Activated T-cell treated with anti-CD3 and anti-CD28 coated beads, Interleukin-2, amount 50 U/mL, for 48 hours (primary cell): ENCODE data around the gene DBF4.
"Not testable (repeated sequence)": the region's sequence is repeated elsewhere in the genome, so short reads cannot be mapped to it uniquely, and the experiment has no call there.

Experiments
- DNase-seq, 2 experiments: peaks; one replicate each; pipeline ENCODE4 v3.0.0-alpha.2; 2020

Gene DBF4, protein sequence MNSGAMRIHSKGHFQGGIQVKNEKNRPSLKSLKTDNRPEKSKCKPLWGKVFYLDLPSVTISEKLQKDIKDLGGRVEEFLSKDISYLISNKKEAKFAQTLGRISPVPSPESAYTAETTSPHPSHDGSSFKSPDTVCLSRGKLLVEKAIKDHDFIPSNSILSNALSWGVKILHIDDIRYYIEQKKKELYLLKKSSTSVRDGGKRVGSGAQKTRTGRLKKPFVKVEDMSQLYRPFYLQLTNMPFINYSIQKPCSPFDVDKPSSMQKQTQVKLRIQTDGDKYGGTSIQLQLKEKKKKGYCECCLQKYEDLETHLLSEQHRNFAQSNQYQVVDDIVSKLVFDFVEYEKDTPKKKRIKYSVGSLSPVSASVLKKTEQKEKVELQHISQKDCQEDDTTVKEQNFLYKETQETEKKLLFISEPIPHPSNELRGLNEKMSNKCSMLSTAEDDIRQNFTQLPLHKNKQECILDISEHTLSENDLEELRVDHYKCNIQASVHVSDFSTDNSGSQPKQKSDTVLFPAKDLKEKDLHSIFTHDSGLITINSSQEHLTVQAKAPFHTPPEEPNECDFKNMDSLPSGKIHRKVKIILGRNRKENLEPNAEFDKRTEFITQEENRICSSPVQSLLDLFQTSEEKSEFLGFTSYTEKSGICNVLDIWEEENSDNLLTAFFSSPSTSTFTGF

DNA sequence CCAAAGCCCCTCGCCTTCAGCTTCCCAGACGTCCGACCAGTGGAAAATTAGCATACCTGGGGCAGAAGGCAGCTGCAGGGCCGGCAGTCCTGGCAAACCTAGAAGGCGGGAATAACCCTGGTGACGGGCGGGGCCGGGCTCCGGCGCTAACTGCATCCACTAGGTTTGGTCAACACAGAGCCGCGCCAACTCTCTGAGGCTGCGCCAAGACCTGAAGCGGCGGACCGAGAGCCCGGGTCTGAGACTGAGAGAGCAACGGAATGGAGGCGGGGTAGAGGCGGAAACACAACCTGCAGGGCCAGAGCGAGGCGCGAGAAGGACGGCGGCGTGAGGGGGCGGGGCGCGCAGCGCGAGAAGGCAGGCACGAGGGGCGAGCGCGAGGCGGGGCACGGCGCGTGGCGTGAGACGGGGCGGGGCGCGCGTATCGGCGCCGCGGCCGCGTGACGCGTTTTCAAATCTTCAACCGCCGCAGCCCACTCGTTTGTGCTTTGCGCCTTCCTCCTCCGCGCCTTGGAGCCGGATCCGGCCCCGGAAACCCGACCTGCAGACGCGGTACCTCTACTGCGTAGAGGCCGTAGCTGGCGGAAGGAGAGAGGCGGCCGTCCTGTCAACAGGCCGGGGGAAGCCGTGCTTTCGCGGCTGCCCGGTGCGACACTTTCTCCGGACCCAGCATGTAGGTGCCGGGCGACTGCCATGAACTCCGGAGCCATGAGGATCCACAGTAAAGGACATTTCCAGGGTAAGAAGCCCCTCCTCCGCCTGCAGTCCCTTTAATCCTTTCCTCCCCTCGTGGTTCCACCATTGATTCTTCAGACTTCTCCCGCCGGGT is at the start of gene DBF4, which contains the start of gene SLC25A40:
Gene DBF4 (plus strand): TSS at position 454 of the 829 bp plus-strand sequence. CDS start 240 bp downstream, at position 694.
Gene SLC25A40 (minus strand): TSS at position 321 of the 829 bp plus-strand sequence. CDS start 17,633 bp downstream, outside the sequence.
- peak; percentile 98 for DNase-seq

DNA sequence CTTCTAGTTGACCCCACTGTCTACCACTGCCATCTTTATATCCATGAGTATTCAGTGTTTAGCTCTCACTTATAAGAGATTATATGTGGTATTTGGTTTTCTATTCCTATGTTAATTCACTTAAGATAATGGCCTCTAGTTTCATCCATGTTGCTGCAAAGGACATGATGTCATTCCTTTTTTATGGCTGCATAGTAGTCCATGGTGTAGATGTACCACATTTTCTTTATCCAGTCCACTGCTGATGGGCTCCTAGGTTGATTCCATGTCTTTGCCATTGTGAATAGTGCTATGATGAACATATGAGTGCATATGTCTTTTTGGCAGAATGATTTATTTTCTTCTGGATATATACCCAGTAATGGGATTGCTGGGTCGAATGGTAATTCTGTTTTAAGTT is 47.9 kb upstream of the DBF4 start:
- not testable (repeated sequence) for DNase-seq

- no peak for DNase-seq
Measured at GRCh38 chr7:87831097-87831496, 45.2 kb upstream of the DBF4 start.

GRCh38 chr7:87833130-87833529 is 43.2 kb upstream of the DBF4 start:
- DNase-seq, result no peak

GRCh38 chr7:87837597-87837996 is 38.7 kb upstream of the DBF4 start:
- no peak for DNase-seq

- no peak for DNase-seq
Measured at GRCh38 chr7:87850836-87851593, 25.3 kb upstream of the DBF4 start.

DNA sequence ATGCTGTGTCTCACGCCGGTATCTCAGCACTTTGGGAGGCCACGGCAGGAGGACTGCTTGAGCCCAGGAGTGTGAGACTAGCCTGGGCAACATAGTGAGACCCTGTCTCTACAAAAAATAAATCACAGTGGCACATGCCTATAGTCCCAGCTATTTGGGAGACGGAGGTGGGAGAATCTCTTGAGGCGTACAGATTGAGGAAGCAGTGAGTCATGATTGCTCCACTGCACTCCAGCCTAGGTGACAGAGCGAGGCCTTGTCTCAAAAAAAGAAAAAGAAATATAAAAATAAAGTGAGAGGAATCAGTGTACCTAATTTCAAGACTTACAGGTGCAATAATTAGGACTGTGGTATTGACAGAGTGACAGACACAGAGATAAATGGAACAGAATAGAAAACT is 24.0 kb upstream of the DBF4 start:
- DNase-seq, result no peak

DNA sequence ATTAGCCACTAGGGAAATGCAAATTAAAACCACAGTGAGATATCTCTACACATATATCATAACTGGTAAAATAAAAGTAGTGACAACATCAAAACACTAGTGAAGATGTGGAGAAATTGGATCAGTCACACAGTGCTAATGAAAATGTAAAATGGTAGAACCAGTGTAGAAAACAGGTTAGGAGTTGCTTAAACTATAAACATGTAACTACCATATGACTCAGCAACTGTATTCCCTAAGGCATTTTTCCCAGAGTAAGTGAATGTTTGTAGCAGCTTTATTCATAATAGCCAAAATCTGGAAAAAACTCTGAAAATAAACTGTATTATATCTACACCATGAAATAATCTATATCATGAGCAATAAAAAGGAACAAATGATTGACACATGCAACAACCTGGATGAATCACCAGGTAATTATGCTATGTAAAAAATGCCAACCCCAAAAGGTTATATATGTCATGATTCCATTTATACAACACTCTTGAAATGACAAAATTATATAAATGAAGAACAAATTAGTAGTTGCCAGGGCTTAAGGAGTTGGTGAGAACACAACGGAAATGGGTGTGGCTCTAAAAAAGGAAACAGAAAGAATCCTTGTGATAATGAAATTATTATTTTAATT is 22.9 kb upstream of the DBF4 start:
- no peak for DNase-seq

DNA sequence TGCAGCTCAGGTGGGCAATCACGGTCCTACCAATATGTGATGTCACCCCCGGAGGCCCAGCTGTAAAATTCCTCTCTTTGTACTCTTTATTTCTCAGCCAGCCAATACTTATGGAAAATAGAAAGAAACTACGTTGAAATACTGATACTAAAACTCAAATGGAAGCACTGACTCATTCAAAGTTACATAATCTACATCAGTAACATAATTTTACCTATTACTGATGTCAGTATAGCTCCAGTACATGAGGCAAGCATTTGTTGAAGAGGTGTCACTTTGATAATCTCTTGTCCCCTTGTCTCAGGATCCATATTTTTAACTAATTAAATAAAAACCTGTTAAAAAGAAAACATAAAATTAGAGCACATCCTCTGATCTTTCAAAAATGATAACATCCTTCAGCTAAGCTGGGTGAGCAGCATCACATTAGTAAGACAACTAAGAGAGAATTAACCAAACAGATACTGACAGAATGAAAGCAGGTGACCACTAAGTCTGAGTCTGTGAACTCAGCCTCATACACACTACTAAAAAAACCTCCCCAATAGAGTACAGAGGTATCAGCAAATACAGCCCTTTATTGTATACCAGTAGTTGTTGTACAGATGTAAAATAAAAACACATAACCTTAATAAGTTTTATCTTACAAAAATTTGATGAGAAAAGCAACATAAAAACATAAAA is 17.7 kb upstream of the DBF4 start:
- no peak for DNase-seq

DNA sequence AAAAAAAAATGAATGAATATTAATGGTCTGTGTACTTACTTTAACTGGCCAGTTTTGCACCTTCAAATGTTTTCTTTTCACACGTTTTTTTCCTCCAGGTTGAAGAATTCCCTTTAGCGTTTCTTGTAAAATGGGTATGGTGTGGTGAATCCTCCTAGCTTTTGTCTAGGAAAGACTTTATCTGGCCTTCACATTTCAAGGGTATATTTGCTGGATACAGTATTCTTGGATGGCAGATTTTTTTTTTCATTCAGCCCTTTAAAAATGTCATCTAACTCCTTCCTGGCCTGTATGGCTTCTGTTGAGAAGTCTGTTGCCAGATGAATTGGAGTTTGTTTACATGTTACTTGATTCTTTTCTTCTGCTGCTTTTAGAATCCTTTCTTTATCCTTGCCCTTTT is 10.2 kb upstream of the DBF4 start:
- DNase-seq, result no peak

DNA sequence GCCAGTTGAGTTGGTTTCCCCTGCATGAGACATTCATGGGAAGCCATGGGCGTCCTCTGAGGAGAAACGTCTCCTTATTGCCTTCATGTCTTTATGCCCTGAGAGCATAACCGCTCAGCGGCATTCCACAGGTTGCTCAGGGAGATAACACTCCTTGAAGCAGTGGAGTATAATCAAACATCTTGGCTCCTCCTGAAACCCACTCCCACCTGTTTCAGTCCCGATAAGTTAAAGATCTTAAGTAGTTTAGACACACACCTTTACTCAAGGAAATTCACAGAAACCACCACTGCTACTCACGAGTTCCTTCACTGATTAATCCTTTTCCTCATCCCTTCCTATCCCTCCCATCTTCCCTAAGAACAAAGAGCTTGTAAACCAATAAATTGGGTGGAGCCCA is 9.8 kb upstream of the DBF4 start:
- not testable (repeated sequence) for DNase-seq

- no peak for DNase-seq
Measured at GRCh38 chr7:87870471-87870870, 5.8 kb upstream of the DBF4 start.

DNA sequence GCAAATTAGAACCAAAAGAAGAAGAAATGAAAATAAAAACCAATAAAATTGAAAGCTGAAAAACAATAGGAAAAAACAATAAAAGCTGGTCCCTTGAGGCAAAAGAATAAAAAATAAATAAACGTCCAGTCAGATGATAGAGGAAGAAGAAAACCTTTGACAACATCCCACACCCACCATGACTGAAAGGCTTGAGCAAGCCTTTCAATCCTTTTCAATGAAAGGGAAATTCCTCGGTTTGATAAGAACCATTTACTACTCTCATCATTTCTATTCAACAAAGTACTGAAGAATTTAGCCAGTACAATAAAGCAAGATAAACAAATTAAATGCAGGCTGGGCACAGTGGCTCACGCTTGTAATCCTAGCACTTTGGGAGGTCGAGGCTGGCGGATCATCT is 3.9 kb upstream of the DBF4 start:
- DNase-seq, result no peak

DNA sequence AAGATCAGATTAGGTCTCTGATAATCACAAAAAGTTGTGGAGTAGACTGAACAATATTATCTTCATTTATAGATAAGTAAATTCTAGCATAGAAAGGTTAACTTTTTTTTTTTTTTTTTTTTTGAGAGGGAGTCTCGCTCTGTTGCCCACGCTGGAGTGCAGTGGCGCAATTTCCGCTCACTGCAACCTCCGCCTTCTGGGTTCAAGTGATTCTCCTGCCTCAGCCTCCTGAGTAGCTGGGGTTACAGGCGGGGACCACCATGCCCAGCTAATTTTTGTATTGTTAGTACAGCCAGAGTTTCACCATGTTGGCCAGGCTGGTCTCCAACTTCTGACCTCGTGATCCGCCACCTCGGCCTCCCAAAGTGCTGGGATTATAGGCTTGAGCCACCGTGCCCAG is 3.0 kb upstream of the DBF4 start:
- DNase-seq, result not testable (repeated sequence)

- no peak for DNase-seq
Measured at GRCh38 chr7:87874066-87874465, 2.2 kb upstream of the DBF4 start.

- no peak for DNase-seq
Measured at GRCh38 chr7:87875151-87876039, 898 bp upstream of the DBF4 start.

DNA sequence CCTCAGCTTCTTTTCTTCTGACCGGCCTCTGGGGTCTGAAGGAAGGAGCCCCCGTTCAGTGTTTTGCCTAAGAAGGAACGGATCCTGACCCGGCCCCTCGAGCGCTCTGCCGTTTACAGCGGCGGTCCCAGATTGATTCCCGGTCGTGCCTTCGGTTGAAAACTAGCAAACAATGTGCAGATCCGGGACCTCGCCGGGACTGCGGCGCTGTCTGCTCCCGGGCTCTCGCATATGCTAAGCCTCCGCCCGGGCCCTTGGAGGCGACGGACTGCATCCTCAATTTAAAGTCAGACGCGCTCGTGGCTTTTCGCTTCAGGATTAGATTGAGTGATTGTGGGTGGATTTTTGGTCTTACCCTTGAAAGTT is 559 bp downstream of the DBF4 start:
- peak; percentile 70 to 72 for DNase-seq

GRCh38 chr7:87877366-87878040 is 1.2 kb downstream of the DBF4 start:
- DNase-seq, result no peak

DNA sequence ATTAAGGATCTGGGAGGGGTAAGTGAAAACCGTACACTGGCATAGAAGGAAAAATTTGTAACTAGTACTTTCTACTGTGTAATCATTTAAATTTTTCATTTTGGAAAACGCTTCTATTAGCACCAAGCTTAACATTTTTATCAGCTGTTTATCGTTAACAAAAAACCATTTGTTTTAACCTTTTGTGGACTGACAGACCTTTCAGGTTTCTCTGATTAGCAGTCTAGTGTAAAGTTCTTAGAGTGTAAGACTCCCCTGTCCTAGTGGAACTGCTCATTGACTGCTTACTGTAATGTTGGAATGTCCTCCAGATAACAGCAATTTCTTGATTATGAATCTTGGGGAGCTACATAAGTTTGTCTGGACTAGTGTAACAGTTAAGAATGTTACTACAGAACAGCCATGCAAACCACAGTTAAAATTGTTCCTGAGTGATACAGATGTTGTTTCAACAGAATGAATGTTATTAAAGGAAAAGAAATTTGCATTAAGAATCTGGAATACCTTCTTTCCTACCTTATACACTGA is 2.0 kb downstream of the DBF4 start:
- no peak for DNase-seq
